Osteoblast (primary cell): ENCODE measurements around the gene COBL. TPM values are rescaled to one million over a fixed set of nuclear protein-coding genes. Genes with fewer than 3 reads are reported as not detected.

Source experiments
- DNase-seq: peaks from one replicate; pipeline ENCODE4 v3.0.0; 2011; ENCODE audit warnings: low spot score, mixed read lengths; ENCODE audit not compliant: insufficient read length; ENCODE audit errors: missing footprints
- H2AFZ ChIP-seq: 2 replicates; pipeline ENCODE4 v1.6.0; 2011; ENCODE audit warnings: mild to moderate bottlenecking, low read length
- H3K27ac ChIP-seq: 2 replicates; pipeline ENCODE4 v1.5.1; 2011; ENCODE audit warnings: mild to moderate bottlenecking, low read depth, low read length, moderate library complexity
- H3K27me3 ChIP-seq: 2 replicates; pipeline ENCODE4 v1.6.0; 2012; ENCODE audit warnings: mild to moderate bottlenecking, control low read depth, inconsistent platforms, low read length, moderate library complexity; ENCODE audit not compliant: insufficient read depth
- H3K36me3 ChIP-seq: 2 replicates; pipeline ENCODE4 v1.5.1; 2011; ENCODE audit warnings: mild to moderate bottlenecking, low read length, control low read depth, moderate library complexity; ENCODE audit not compliant: insufficient read depth
- H3K4me1 ChIP-seq: 2 replicates; pipeline ENCODE4 v1.5.1; 2011; ENCODE audit warnings: mild to moderate bottlenecking, low read length, control low read depth, moderate library complexity; ENCODE audit not compliant: insufficient read depth
- H3K4me2 ChIP-seq: 2 replicates; pipeline ENCODE4 v1.6.0; 2011; ENCODE audit warnings: mild to moderate bottlenecking, low read length; ENCODE audit not compliant: insufficient read depth
- H3K4me3 ChIP-seq: fragments of 200-600 bp; sonication (generic); 3 replicates; pipeline ENCODE4 v1.5.1; 2012; ENCODE audit warnings: mild to moderate bottlenecking, low read length, inconsistent platforms; ENCODE audit not compliant: insufficient read depth
- H3K79me2 ChIP-seq: 2 replicates; pipeline ENCODE4 v1.6.0; 2012; ENCODE audit warnings: mild to moderate bottlenecking, low read length, control low read depth, inconsistent platforms; ENCODE audit not compliant: insufficient read depth
- H3K9me3 ChIP-seq: 2 replicates; pipeline ENCODE4 v1.5.1; 2011; ENCODE audit warnings: low read depth, low read length, control low read depth
- H4K20me1 ChIP-seq: 2 replicates; pipeline ENCODE4 v1.6.0; 2012; ENCODE audit warnings: mild to moderate bottlenecking, low read length, control low read depth; ENCODE audit not compliant: insufficient read depth
- CTCF ChIP-seq: IDR thresholded peaks from 2 replicates; pipeline ENCODE4 v1.5.1; 2011; ENCODE audit warnings: mild to moderate bottlenecking, low read depth, low read length, moderate library complexity; ENCODE audit errors: extremely low read depth
- total RNA-seq: library from RNA; depleted of rRNA; stranded (reverse); fragments of >200 nt; gene quantifications from 2 replicates; pipeline ENCODE4 v1.2.3, GENCODE V29; 2012

The COBL gene
- total RNA-seq, 1 donor: under 0.01 TPM

DNA sequence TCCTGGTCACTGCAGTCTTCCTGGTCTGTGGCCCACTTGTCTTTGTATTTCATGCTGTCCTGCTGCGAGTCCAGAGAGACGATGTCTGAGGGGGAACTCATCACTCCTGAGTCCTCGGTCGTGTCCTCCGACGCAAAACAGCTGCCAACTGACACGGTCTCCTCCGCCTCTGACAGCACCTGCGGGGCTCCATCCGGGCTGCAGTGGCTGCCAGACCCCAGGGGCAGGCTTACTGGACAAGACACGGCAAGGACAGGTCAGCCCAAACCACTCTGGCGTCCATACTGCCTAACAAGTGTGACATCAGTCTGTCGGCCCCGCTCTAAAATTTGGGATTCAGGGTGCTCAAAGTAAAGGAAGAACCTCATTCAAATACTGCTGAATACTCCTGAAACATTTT lies 273.1 kb downstream of the COBL start:
- H3K9me3 ChIP-seq: no peaks in the 10 kb centered on the region
- H3K27me3 ChIP-seq: peaks cover 8% of the 10 kb centered on the region
- no peak for DNase-seq
- no peak overlapping the region for H3K27ac ChIP-seq
- H3K36me3 ChIP-seq: no peaks in the 10 kb centered on the region
- TF ChIP-seq CTCF: no peak
- no peaks in the 10 kb centered on the region for H4K20me1 ChIP-seq
- H3K79me2 ChIP-seq: no peaks in the 10 kb centered on the region
- no peak overlapping the region for H3K4me3 ChIP-seq
- peaks cover 28% of the 10 kb centered on the region for H3K4me1 ChIP-seq
- H3K4me2 ChIP-seq: no peak overlapping the region
- H2AFZ ChIP-seq: no peak overlapping the region

- no peak for TF ChIP-seq CTCF
- Histone ChIP-seq H3K27ac (no peak overlapping the region), H3K9me3 (no peaks in the 10 kb centered on the region), H3K36me3 (no peaks in the 10 kb centered on the region), H2AFZ (no peak overlapping the region), H3K4me1 (peaks cover 19% of the 10 kb centered on the region), H3K79me2 (no peaks in the 10 kb centered on the region), H3K4me3 (no peak overlapping the region), H3K27me3 (peaks cover 5% of the 10 kb centered on the region), H4K20me1 (no peaks in the 10 kb centered on the region), H3K4me2 (peak overlapping the region; percentile 36)
- no peak for DNase-seq
Observed at GRCh38 chr7:51040787-51041186, 275.8 kb downstream of the COBL start.

DNA sequence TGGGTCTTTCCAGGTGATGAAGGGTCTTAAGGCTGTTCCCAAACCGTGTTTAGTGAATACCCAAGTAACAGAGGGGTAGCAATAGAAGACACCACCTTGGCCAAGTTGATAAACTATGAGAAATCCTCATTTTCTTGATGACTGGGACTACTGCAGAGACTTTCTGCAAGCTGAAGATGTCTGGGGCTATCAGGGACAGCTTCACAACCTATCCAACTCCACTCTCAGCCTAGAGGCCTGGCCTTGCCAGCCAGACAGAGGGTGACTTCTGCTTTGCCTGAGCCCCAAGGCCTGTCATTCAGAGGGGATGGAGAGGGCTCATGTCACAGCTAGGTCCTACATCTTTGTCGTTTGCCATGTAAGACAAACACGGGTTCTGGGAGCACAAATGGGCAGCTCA lies 278.0 kb downstream of the COBL start:
- no peak overlapping the region for H3K27ac ChIP-seq

DNA sequence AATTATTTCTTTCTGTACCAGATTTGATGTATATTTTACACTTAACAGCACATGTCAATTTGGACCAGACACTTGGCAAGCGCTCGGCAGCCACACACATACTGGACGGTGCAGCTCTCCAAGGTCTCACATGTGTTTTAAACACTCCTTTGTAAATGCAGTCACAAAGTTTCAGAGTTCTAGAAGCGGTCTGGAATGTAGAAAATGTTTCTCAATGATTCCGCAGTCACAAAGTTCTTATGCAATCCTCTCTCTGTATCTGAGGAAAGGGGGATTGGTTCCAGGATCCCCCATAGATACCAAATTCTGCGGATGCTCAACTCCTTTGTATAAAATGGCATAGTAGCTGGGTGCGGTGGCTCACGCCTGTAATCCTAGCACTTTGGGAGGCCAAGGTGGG lies 280.9 kb downstream of the COBL start:
- Histone ChIP-seq H3K4me3 (no peak overlapping the region), H3K9me3 (no peaks in the 10 kb centered on the region), H3K79me2 (no peaks in the 10 kb centered on the region), H3K27ac (no peak overlapping the region), H2AFZ (no peak overlapping the region), H3K27me3 (no peaks in the 10 kb centered on the region), H3K4me2 (no peak overlapping the region), H4K20me1 (no peaks in the 10 kb centered on the region), H3K36me3 (no peaks in the 10 kb centered on the region), H3K4me1 (peaks cover 36% of the 10 kb centered on the region)
- DNase-seq: no peak
- no peak for TF ChIP-seq CTCF

More for the DNA sequence above, 278.0 kb downstream of the COBL start:
- Histone ChIP-seq H3K4me1 (peaks cover 33% of the 10 kb centered on the region), H3K9me3 (no peaks in the 10 kb centered on the region), H2AFZ (no peak overlapping the region), H3K27me3 (peaks cover 5% of the 10 kb centered on the region), H3K4me3 (no peak overlapping the region), H3K4me2 (no peak overlapping the region), H4K20me1 (no peaks in the 10 kb centered on the region), H3K79me2 (no peaks in the 10 kb centered on the region), H3K36me3 (no peaks in the 10 kb centered on the region)
- no peak for TF ChIP-seq CTCF
- no peak for DNase-seq
